ENCODE data around the gene C3orf18. TPM values are rescaled to one million over a fixed set of nuclear protein-coding genes. Genes with fewer than 3 reads are reported as not detected.
A peak's percentile ranks its signal among the peaks of the same experiment; 100 is the strongest.

Gene C3orf18
- total RNA-seq, 1 donor from 2014 or later = 48.4 TPM

- no peak for ATAC-seq
- DNase-seq (ENCODE audit: missing footprints) = no peak
- intact Hi-C loops (cut with DNase I) = no loop called here
These were observed 38.4 kb upstream of the C3orf18 start for GRCh38 chr3:50605901-50606326.

GRCh38 chr3:50604628-50605588 lies 37.4 kb upstream of the C3orf18 start:
- DNase-seq (ENCODE audit: missing footprints) (peak; percentile 87), ATAC-seq (peak; percentile 24)
- intact Hi-C loops (cut with DNase I) = no loop called here

- ATAC-seq (no peak), DNase-seq (ENCODE audit: missing footprints) (no peak)
- intact Hi-C loops (cut with DNase I) = no loop called here
These were observed 36.6 kb upstream of the C3orf18 start for GRCh38 chr3:50604110-50604621.

GRCh38 chr3:50603261-50604109 lies 35.9 kb upstream of the C3orf18 start:
- no peak for DNase-seq (ENCODE audit: missing footprints)
- ATAC-seq = no peak
- intact Hi-C loops (cut with DNase I) = no loop called here

- no peak for ATAC-seq
- intact Hi-C loops (cut with DNase I) = no loop called here
- DNase-seq (ENCODE audit: missing footprints) = no peak
These were observed 35.1 kb upstream of the C3orf18 start for GRCh38 chr3:50602595-50603191.

- intact Hi-C loops (cut with DNase I) = loop anchor here (1.0 kb wide), 1 partner anchor 17 kb away; no protein-coding TSS in a partner anchor
- peak; percentile 83 for ATAC-seq
These were observed 33.5 kb upstream of the C3orf18 start for GRCh38 chr3:50600841-50601591.

GRCh38 chr3:50600141-50600753 lies 32.7 kb upstream of the C3orf18 start:
- intact Hi-C loops (cut with DNase I) = no loop called here
- DNase-seq (ENCODE audit: missing footprints) (no peak), ATAC-seq (no peak)

More at GRCh38 chr3:50600841-50601591, 33.5 kb upstream of the C3orf18 start:
- peak; percentile 97 for DNase-seq (ENCODE audit: missing footprints)

GRCh38 chr3:50599716-50600118 lies 32.2 kb upstream of the C3orf18 start:
- ATAC-seq (no peak), DNase-seq (ENCODE audit: missing footprints) (no peak)
- intact Hi-C loops (cut with DNase I) = no loop called here

- DNase-seq (ENCODE audit: missing footprints) (no peak), ATAC-seq (no peak)
- intact Hi-C loops (cut with DNase I) = no loop called here
These were observed 31.7 kb upstream of the C3orf18 start for GRCh38 chr3:50599115-50599715.

- intact Hi-C loops (cut with DNase I) = no loop called here
- no peak for DNase-seq (ENCODE audit: missing footprints)
- no peak for ATAC-seq
These were observed 26.8 kb upstream of the C3orf18 start for GRCh38 chr3:50594253-50594785.

GRCh38 chr3:50592568-50592967 lies 25.0 kb upstream of the C3orf18 start:
- peak; percentile 47 for ATAC-seq
- intact Hi-C loops (cut with DNase I) = no loop called here

GRCh38 chr3:50591196-50591741 lies 23.7 kb upstream of the C3orf18 start:
- ATAC-seq = no peak

More at GRCh38 chr3:50592568-50592967, 25.0 kb upstream of the C3orf18 start:
- no peak for DNase-seq (ENCODE audit: missing footprints)

GRCh38 chr3:50588759-50589433 lies 21.3 kb upstream of the C3orf18 start:
- ATAC-seq = no peak
- intact Hi-C loops (cut with DNase I) = no loop called here
- DNase-seq (ENCODE audit: missing footprints) = no peak

More at GRCh38 chr3:50591196-50591741, 23.7 kb upstream of the C3orf18 start:
- no peak for DNase-seq (ENCODE audit: missing footprints)
- intact Hi-C loops (cut with DNase I) = no loop called here

- no peak for DNase-seq (ENCODE audit: missing footprints)
- ATAC-seq = no peak
- intact Hi-C loops (cut with DNase I) = no loop called here
These were observed 20.5 kb upstream of the C3orf18 start for GRCh38 chr3:50587806-50588758.

GRCh38 chr3:50587373-50587772 lies 19.8 kb upstream of the C3orf18 start:
- ATAC-seq (peak; percentile 15), DNase-seq (ENCODE audit: missing footprints) (no peak)

More at GRCh38 chr3:50587373-50587772, 19.8 kb upstream of the C3orf18 start:
- intact Hi-C loops (cut with DNase I) = no loop called here

Data from Right ventricle myocardium inferior (tissue), 1 donor.